ENCODE data around the gene OR2W3.

GRCh38 chr1:247864644-247865043 is 30.7 kb upstream of the OR2W3 start:
- TF ChIP-seq POLR2A (IDR thresholded peaks at IDR 0.05) (no peak), CTCF (IDR thresholded peaks at IDR 0.05) (no peak), EP300 (IDR thresholded peaks at IDR 0.05; ENCODE audit: low read depth) (no peak)

Measured in transverse colon (tissue), 3 donors.